H1 (cell line): ENCODE data around the gene C1GALT1. TPM values are rescaled to one million over a fixed set of nuclear protein-coding genes. Genes with fewer than 3 reads are reported as not detected.

Source experiments
- CTCF ChIA-PET: fragments of 300-600 bp; sonication (Branson Sonifier 250); formaldehyde crosslinking; loops from one replicate; lab custom pipeline; 2021; ENCODE audit not compliant: partially characterized antibody; lab: Charles Lee
- POLR2A ChIA-PET: fragments of 300-600 bp; sonication (Branson Sonifier 250); formaldehyde crosslinking; loops from one replicate; lab custom pipeline; 2021; ENCODE audit warnings: inconsistent platforms; ENCODE audit not compliant: partially characterized antibody; lab: Charles Lee
- DNase-seq, 2 experiments: peaks; one replicate each; pipeline versions ENCODE4 v3.0.0 to v3.0.0-alpha.2; 2010 to 2022; ENCODE audit warnings: low spot score in 2 of 2, low read depth in 1 of 2, mixed read lengths in 1 of 2
- FAIRE-seq: peaks from 2 replicates; lab custom pipeline; 2011; peaks lifted over from hg19 to GRCh38; lab: Jason Lieb, UNC
- H2AFZ ChIP-seq: 2 replicates; pipeline ENCODE4 v1.8.1; 2012; ENCODE audit warnings: low read length, inconsistent platforms
- H2AK5ac ChIP-seq: 2 replicates; pipeline ENCODE4 v1.6.1; 2013; ENCODE audit warnings: low read depth, low read length
- H2BK120ac ChIP-seq: replicated peaks from 2 replicates; pipeline ENCODE3; 2013; ENCODE audit warnings: low read depth, low read length, inconsistent platforms
- H2BK12ac ChIP-seq: 2 replicates; pipeline ENCODE4 v1.6.1; 2013; ENCODE audit warnings: low read depth, low read length
- H2BK15ac ChIP-seq: 2 replicates; pipeline ENCODE4 v1.6.1; 2013; ENCODE audit warnings: low read length
- H2BK20ac ChIP-seq: 2 replicates; pipeline ENCODE4 v1.6.1; 2013; ENCODE audit warnings: low read length
- H2BK5ac ChIP-seq: 2 replicates; pipeline ENCODE4 v1.6.1; 2013; ENCODE audit warnings: low read depth, low read length
- H3K14ac ChIP-seq: 2 replicates; pipeline ENCODE4 v1.6.1; 2013; ENCODE audit warnings: inconsistent platforms; ENCODE audit not compliant: insufficient read length
- H3K18ac ChIP-seq: 2 replicates; pipeline ENCODE4 v1.6.1; 2013; ENCODE audit warnings: low read length; ENCODE audit errors: extremely low read depth
- H3K23ac ChIP-seq: 2 replicates; pipeline ENCODE4 v1.6.1; 2013; ENCODE audit warnings: inconsistent platforms; ENCODE audit not compliant: insufficient read length
- H3K23me2 ChIP-seq: 2 replicates; pipeline ENCODE4 v1.6.1; 2013; ENCODE audit warnings: low read depth, low read length
- H3K27ac ChIP-seq: 2 replicates; pipeline ENCODE4 v1.6.1; 2011; ENCODE audit warnings: low read depth, low read length, inconsistent platforms
- H3K27me3 ChIP-seq, 4 experiments: replicated peaks in 1 of 4; 1 replicate in 1 of 4; 2 replicates in 3 of 4; pipeline versions ENCODE4 v1.6.1 to v1.8.1; 2011 to 2013; ENCODE audit warnings: low read length in 3 of 4, mild to moderate bottlenecking in 3 of 4, inconsistent platforms in 2 of 4, mixed read lengths in 2 of 4, moderate library complexity in 1 of 4; ENCODE audit not compliant: control insufficient read depth in 3 of 4, insufficient read depth in 3 of 4; ENCODE audit errors: extremely low read depth in 1 of 4
- H3K36me3 ChIP-seq, 4 experiments: 2 replicates each; pipeline versions ENCODE4 v1.6.1 to v1.8.1; 2011 to 2013; ENCODE audit warnings: mild to moderate bottlenecking in 4 of 4, low read length in 3 of 4, moderate library complexity in 2 of 4, control low read depth in 1 of 4, inconsistent platforms in 1 of 4; ENCODE audit not compliant: insufficient read depth in 4 of 4, control insufficient read depth in 2 of 4
- H3K4ac ChIP-seq: replicated peaks from 2 replicates; pipeline ENCODE3; 2013; ENCODE audit warnings: low read length, low read depth, mixed read lengths, inconsistent platforms; ENCODE audit not compliant: insufficient read length
- H3K4me1 ChIP-seq, 4 experiments: replicated peaks in 1 of 4; 1 replicate in 1 of 4; 2 replicates in 3 of 4; pipeline versions ENCODE4 v1.6.1 to v1.8.1; 2011 to 2013; ENCODE audit warnings: low read length in 3 of 4, inconsistent platforms in 2 of 4, mixed read lengths in 1 of 4; ENCODE audit not compliant: insufficient read depth in 4 of 4, control insufficient read depth in 3 of 4
- H3K4me2 ChIP-seq, 2 experiments: 2 replicates each; pipeline versions ENCODE4 v1.6.1 to v1.8.1; 2011 to 2013; ENCODE audit warnings: low read depth in 2 of 2, low read length in 2 of 2, control low read depth in 1 of 2, inconsistent platforms in 1 of 2, mild to moderate bottlenecking in 1 of 2; ENCODE audit not compliant: insufficient read depth in 1 of 2
- H3K4me3 ChIP-seq, 4 experiments: fragments of 200-600, 300-600 bp in 1 of 4; sonication (generic), shearing (Covaris generic), sonication (Bioruptor Twin) in 1 of 4; 2 replicates each; pipeline versions ENCODE4 v1.5.1 to v1.8.1; 2011 to 2016; ENCODE audit warnings: low read length in 4 of 4, low read depth in 3 of 4, control low read depth in 2 of 4, inconsistent platforms in 2 of 4, mild to moderate bottlenecking in 2 of 4, mixed read lengths in 1 of 4, moderate library complexity in 1 of 4; ENCODE audit not compliant: insufficient read depth in 2 of 4; ENCODE audit errors: extremely low read depth in 1 of 4
- H3K56ac ChIP-seq: replicated peaks from 2 replicates; pipeline ENCODE3; 2013; ENCODE audit warnings: low read depth, mild to moderate bottlenecking, mixed read lengths, low read length, inconsistent platforms; ENCODE audit not compliant: insufficient read length
- H3K79me1 ChIP-seq: 2 replicates; pipeline ENCODE4 v1.6.1; 2013; ENCODE audit warnings: low read depth, low read length, control low read depth
- H3K79me2 ChIP-seq, 2 experiments: 2 replicates each; pipeline versions ENCODE4 v1.6.1 to v1.8.1; 2012 to 2013; ENCODE audit warnings: low read length in 2 of 2, mild to moderate bottlenecking in 2 of 2, inconsistent platforms in 1 of 2; ENCODE audit not compliant: insufficient read depth in 2 of 2, control insufficient read depth in 1 of 2
- H3K9ac ChIP-seq, 4 experiments: replicated peaks in 1 of 4; 1 replicate in 1 of 4; 2 replicates in 3 of 4; pipeline versions ENCODE4 v1.6.1 to v1.8.1; 2011 to 2013; ENCODE audit warnings: low read depth in 3 of 4, low read length in 3 of 4, control low read depth in 2 of 4, mild to moderate bottlenecking in 2 of 4, moderate library complexity in 2 of 4, inconsistent platforms in 1 of 4; ENCODE audit errors: extremely low read depth in 1 of 4
- H3K9me3 ChIP-seq, 2 experiments: 2 replicates each; pipeline versions ENCODE4 v1.6.1 to v1.8.1; 2012 to 2013; ENCODE audit warnings: mild to moderate bottlenecking in 2 of 2, moderate library complexity in 2 of 2, control low read depth in 1 of 2, inconsistent platforms in 1 of 2, low read depth in 1 of 2, low read length in 1 of 2, mixed read lengths in 1 of 2; ENCODE audit not compliant: insufficient read depth in 2 of 2
- H4K20me1 ChIP-seq, 2 experiments: replicated peaks in 1 of 2; 2 replicates each; pipeline versions ENCODE3 to v1.8.1; 2011 to 2013; ENCODE audit warnings: inconsistent platforms in 2 of 2, low read length in 2 of 2, mild to moderate bottlenecking in 1 of 2; ENCODE audit not compliant: insufficient read depth in 2 of 2, control insufficient read depth in 1 of 2
- H4K5ac ChIP-seq: 2 replicates; pipeline ENCODE4 v1.6.1; 2013; ENCODE audit warnings: low read length, low read depth, mixed read lengths, inconsistent platforms; ENCODE audit not compliant: insufficient read length
- H4K8ac ChIP-seq: 2 replicates; pipeline ENCODE4 v1.8.0; 2013; ENCODE audit warnings: mild to moderate bottlenecking, moderate library complexity, low read length, inconsistent platforms; ENCODE audit not compliant: insufficient read depth; ENCODE audit errors: extremely low read depth
- H4K91ac ChIP-seq: replicated peaks from 2 replicates; pipeline ENCODE3; 2013; ENCODE audit warnings: low read length, mixed read lengths, inconsistent platforms; ENCODE audit not compliant: insufficient read length
- BACH1 ChIP-seq: IDR thresholded peaks from 2 replicates; pipeline ENCODE4 v1.6.1; 2012; ENCODE audit warnings: low read length, improper control_type of control experiment
- CBX5 ChIP-seq: fragments of 300-800, 300-1000 bp; sonication (generic); IDR thresholded peaks from 2 replicates; pipeline ENCODE4 v1.7.1; 2016; ENCODE audit warnings: antibody characterized with exemption, low read length, low read depth
- CBX8 ChIP-seq: fragments of 300-800, 300-1000 bp; sonication (generic); IDR thresholded peaks from 2 replicates; pipeline ENCODE4 v1.7.1; 2016; ENCODE audit warnings: low read depth, low read length, borderline replicate concordance
- CEBPB ChIP-seq: IDR thresholded peaks from 2 replicates; pipeline ENCODE4 v1.6.1; 2012; ENCODE audit warnings: low read depth, low read length
- GTF2F1 ChIP-seq: IDR thresholded peaks from 2 replicates; pipeline ENCODE4 v1.6.1; 2012; ENCODE audit warnings: low read depth, low read length, improper control_type of control experiment, borderline replicate concordance
- HDAC2 ChIP-seq, 2 experiments: fragments of 300-600 bp in 1 of 2; sonication (generic) in 1 of 2; IDR thresholded peaks; 2 replicates each; pipeline ENCODE4 v1.6.1; 2011 to 2012; ENCODE audit warnings: low read depth in 2 of 2, low read length in 2 of 2, mild to moderate bottlenecking in 2 of 2, moderate library complexity in 2 of 2, borderline replicate concordance in 1 of 2, inconsistent platforms in 1 of 2
- POLR2AphosphoS5 ChIP-seq: IDR thresholded peaks from 2 replicates; pipeline ENCODE4 v1.6.1; 2011; ENCODE audit warnings: low read depth, low read length
- RAD21 ChIP-seq, 2 experiments: IDR thresholded peaks in 1 of 2; conservative IDR thresholded peaks in 1 of 2; 2 replicates each; pipeline ENCODE4 v1.6.1; 2011; ENCODE audit warnings: low read depth in 2 of 2, low read length in 2 of 2, improper control_type of control experiment in 1 of 2, inconsistent platforms in 1 of 2, mild to moderate bottlenecking in 1 of 2, moderate library complexity in 1 of 2
- RBBP5 ChIP-seq: IDR thresholded peaks from 2 replicates; pipeline ENCODE4 v1.7.1; 2012; ENCODE audit warnings: low read depth, mild to moderate bottlenecking, inconsistent platforms, low read length, moderate library complexity, borderline replicate concordance
- SP2 ChIP-seq: IDR thresholded peaks from 2 replicates; pipeline ENCODE4 v1.6.1; 2012; ENCODE audit warnings: mild to moderate bottlenecking, low read length, inconsistent platforms
- TCF12 ChIP-seq: IDR thresholded peaks from 2 replicates; pipeline ENCODE4 v1.6.1; 2011; ENCODE audit warnings: low read depth, mild to moderate bottlenecking, low read length
- WGBS, 2 experiments: shearing (Covaris generic) in 1 of 2; methylation state at CpG; one replicate each; pipeline versions ENCODE4 v1.1.6 to v1.1.7; 2013 to 2015; ENCODE audit warnings: low lambda C conversion rate in 2 of 2, mixed read lengths in 2 of 2, inconsistent platforms in 1 of 2, low coverage in 1 of 2, missing lambda C conversion rate in 1 of 2; ENCODE audit not compliant: insufficient replicate concordance in 2 of 2, insufficient coverage in 1 of 2, insufficient read length in 1 of 2; ENCODE audit errors: extremely low coverage in 1 of 2, missing lambda C conversion rate in 1 of 2; 5-methylcytosine and 5-hydroxymethylcytosine counted together
- polyA plus RNA-seq, 7 experiments: library from polyadenylated mRNA; depleted of rRNA in 3 of 7; stranded (reverse) in 5 of 7; unstranded in 2 of 7; fragments of >200 nt in 5 of 7; fragments of 200-250 nt in 2 of 7; gene quantifications; 1 replicate in 5 of 7; 2 replicates in 1 of 7; 4 replicates in 1 of 7; pipeline versions ENCODE4 v1.2.1 to v1.2.3, GENCODE V29; 2011 to 2013; ENCODE audit warnings: missing spikeins in 2 of 7, mixed read lengths in 2 of 7
- total RNA-seq: library from RNA; stranded (reverse); fragmentation: NEBNext Ultra II Directional; extraction: Animal tissue kit (Norgen Biotek cat#: 25700); gene quantifications from 2 replicates; pipeline ENCODE4 v1.2.1, GENCODE V29; 2021
- TF ChIP-seq, protein P1 (sequence below): IDR thresholded peaks from 2 replicates; pipeline ENCODE4 v1.6.1; 2012; ENCODE audit warnings: inconsistent platforms
- TF ChIP-seq, protein P2 (sequence below): IDR thresholded peaks from 2 replicates; pipeline ENCODE4 v1.6.1; 2012; ENCODE audit warnings: inconsistent platforms

Gene C1GALT1
- total and polyA plus RNA-seq, 2 of the 8 experiments (the other 6 are each of a cell fraction or from before 2014, with no cell fraction given) = 18.7 to 94.2 TPM

GRCh38 chr7:7254319-7254718 is 72.0 kb downstream of the C1GALT1 start:
- H2BK120ac ChIP-seq = no peak overlapping the region
- no peak overlapping the region for H2BK5ac ChIP-seq
- no peak overlapping the region for H2BK15ac ChIP-seq
- no peaks in the 10 kb centered on the region; a peak in 2 of 8 replicates for H3K36me3 ChIP-seq
- no peak overlapping the region for H2BK20ac ChIP-seq
- H3K18ac ChIP-seq = no peak overlapping the region
- H3K14ac ChIP-seq = no peak overlapping the region
- H3K9me3 ChIP-seq = no peaks in the 10 kb centered on the region
- peaks cover 0 to 2% of the 10 kb centered on the region in 2 experiments; a peak in 1 of 4 replicates for H3K79me2 ChIP-seq
- no peak overlapping the region for H4K8ac ChIP-seq
- POLR2A ChIA-PET = interaction anchor here (1.1 to 1.7 kb wide), 3 partner anchors 9 to 16 kb away, joined by 3 to 5 read pairs (median 3); no protein-coding TSS in a partner anchor
- H2AK5ac ChIP-seq = no peak overlapping the region
- H3K9ac ChIP-seq = no peak overlapping the region
- no peak overlapping the region for H3K27ac ChIP-seq
- no peak overlapping the region for H3K56ac ChIP-seq
- H3K79me1 ChIP-seq = no peaks in the 10 kb centered on the region
- H3K27me3 ChIP-seq = no peaks in the 10 kb centered on the region
- H3K4ac ChIP-seq = no peak overlapping the region
- no peak overlapping the region for H2AFZ ChIP-seq
- H3K23me2 ChIP-seq = no peaks in the 10 kb centered on the region
- H4K20me1 ChIP-seq = no peaks in the 10 kb centered on the region
- no peak overlapping the region for H2BK12ac ChIP-seq
- WGBS, 2 experiments = 100% methylated on average over 2 of the region's 2 CpGs; no CpG with 5 or more reads in 1 of the 2 experiments
- no peak overlapping the region for H3K23ac ChIP-seq
- H4K5ac ChIP-seq = no peak overlapping the region
- no peak overlapping the region for H4K91ac ChIP-seq
- peaks cover 0 to 3% (median 1%) of the 10 kb centered on the region in 4 experiments; a peak in 3 of 7 replicates for H3K4me1 ChIP-seq
- no peak overlapping the region for H3K4me3 ChIP-seq
- CTCF ChIA-PET = interaction anchor here (0.9 kb wide), 1 partner anchor 9 kb away, joined by 3 read pairs; no protein-coding TSS in a partner anchor
- FAIRE-seq (no peak), DNase-seq (no peak)
- H3K4me2 ChIP-seq = no peak overlapping the region
- TF ChIP-seq TCF12 = no peak
- TF ChIP-seq HDAC2 (IDR thresholded peaks at IDR 0.05; ENCODE audit: borderline replicate concordance in 1 of 2, low read depth in 2 of 2, low read length in 2 of 2) = no peak
- TF ChIP-seq GTF2F1 = no peak
- TF ChIP-seq, protein P1, sequence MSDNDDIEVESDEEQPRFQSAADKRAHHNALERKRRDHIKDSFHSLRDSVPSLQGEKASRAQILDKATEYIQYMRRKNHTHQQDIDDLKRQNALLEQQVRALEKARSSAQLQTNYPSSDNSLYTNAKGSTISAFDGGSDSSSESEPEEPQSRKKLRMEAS = no peak
- TF ChIP-seq RAD21 (IDR thresholded peaks at IDR 0.05 in 1 of 2, conservative IDR thresholded peaks at IDR 0.05 in 1 of 2; ENCODE audit: low read depth in 2 of 2, low read length in 2 of 2) = no peak
- no peak for TF ChIP-seq POLR2AphosphoS5
- no peak for TF ChIP-seq CBX8
- TF ChIP-seq, protein P2, sequence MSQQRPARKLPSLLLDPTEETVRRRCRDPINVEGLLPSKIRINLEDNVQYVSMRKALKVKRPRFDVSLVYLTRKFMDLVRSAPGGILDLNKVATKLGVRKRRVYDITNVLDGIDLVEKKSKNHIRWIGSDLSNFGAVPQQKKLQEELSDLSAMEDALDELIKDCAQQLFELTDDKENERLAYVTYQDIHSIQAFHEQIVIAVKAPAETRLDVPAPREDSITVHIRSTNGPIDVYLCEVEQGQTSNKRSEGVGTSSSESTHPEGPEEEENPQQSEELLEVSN = no peak
- no peak for TF ChIP-seq CEBPB
- TF ChIP-seq BACH1 = no peak
- TF ChIP-seq SP2 = no peak
- TF ChIP-seq CBX5 = no peak
- TF ChIP-seq RBBP5 = no peak
